C4-2B (cell line): ENCODE measurements around the gene ABCG1.

ENCODE experiments used
- ZFX ChIP-seq: fragments of 450-650 bp; IDR thresholded peaks from 2 replicates; pipeline ENCODE4 v1.6.1; 2017
- TF ChIP-seq, protein P1 (sequence below): fragments of 450-650 bp; conservative IDR thresholded peaks from 2 replicates; pipeline ENCODE4 v1.5.1; 2017; ENCODE audit warnings: mild to moderate bottlenecking

GRCh38 chr21:42265231-42265812 is 46.4 kb downstream of the ABCG1 start:
- TF ChIP-seq, protein P1, sequence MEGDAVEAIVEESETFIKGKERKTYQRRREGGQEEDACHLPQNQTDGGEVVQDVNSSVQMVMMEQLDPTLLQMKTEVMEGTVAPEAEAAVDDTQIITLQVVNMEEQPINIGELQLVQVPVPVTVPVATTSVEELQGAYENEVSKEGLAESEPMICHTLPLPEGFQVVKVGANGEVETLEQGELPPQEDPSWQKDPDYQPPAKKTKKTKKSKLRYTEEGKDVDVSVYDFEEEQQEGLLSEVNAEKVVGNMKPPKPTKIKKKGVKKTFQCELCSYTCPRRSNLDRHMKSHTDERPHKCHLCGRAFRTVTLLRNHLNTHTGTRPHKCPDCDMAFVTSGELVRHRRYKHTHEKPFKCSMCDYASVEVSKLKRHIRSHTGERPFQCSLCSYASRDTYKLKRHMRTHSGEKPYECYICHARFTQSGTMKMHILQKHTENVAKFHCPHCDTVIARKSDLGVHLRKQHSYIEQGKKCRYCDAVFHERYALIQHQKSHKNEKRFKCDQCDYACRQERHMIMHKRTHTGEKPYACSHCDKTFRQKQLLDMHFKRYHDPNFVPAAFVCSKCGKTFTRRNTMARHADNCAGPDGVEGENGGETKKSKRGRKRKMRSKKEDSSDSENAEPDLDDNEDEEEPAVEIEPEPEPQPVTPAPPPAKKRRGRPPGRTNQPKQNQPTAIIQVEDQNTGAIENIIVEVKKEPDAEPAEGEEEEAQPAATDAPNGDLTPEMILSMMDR: no peak
- TF ChIP-seq ZFX: no peak
